ENCODE results near the gene A3GALT2.
"Not testable (repeated sequence)": the region's sequence is repeated elsewhere in the genome, so short reads cannot be mapped to it uniquely, and the experiment has no call there.

The A3GALT2 gene

GRCh38 chr1:33314416-33314815, 6.5 kb downstream of the A3GALT2 start:
- no peak for DNase-seq (ENCODE audit: low read depth)

GRCh38 chr1:33312413-33312749, 8.5 kb downstream of the A3GALT2 start:
- no peak for DNase-seq (ENCODE audit: low read depth)

DNA sequence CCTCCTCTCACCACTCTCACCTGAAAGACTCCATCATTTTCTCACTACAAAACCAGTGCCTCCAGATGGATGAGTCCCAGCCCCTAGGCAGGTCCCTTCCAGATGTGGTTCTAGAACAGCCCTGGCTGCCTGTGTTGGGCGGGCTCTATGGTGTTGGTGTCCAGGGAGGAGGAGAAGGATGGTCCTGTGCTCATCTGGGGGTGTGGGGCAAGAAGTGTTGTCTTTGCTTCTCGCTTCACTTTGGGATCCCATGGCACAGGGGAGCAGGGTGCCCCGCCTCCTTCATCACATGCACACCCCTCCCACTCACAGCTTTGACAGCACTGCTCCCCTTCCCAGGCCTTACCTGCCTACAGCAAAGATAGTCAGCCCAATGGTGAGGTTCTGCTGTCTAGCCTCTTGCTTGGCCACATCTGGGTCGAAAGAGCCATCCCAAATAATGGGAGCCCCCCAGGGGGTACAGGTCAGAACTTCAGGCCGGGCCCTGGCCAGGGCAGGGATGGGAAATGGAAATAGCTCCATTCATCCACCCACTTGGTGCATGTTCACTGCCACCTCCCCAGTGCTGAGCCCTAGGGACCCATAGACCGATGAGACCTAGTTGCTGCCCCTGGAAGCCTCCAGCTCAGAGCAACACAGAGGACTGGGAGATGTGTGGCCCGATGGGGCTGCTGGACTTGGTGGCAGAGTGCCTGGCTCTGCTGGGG, 9.0 kb downstream of the A3GALT2 start:
- no peak for DNase-seq (ENCODE audit: low read depth)

- DNase-seq (ENCODE audit: low read depth), result no peak
Observed at GRCh38 chr1:33310702-33311101, 10.2 kb downstream of the A3GALT2 start.

- DNase-seq (ENCODE audit: low read depth), result not testable (repeated sequence)
Observed at GRCh38 chr1:33309351-33309750, 11.5 kb downstream of the A3GALT2 start.

DNA sequence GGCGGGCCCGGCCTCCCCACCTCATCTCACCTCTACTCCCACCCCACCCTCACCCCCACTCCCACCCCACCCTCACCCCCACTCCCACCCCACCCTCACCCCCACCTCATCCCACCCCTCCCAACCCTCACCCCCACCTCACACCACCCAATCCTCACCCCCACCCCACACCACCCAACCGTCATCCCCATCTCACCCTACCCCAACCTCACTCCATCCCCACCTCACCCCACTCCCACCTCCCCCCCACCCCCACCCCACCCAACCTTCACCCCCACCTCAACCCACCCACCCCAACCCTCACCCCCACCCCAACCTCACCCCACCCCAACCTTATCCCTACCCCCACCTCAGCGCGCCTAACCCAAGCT, 13.4 kb downstream of the A3GALT2 start:
- no peak for DNase-seq (ENCODE audit: low read depth)

DNA sequence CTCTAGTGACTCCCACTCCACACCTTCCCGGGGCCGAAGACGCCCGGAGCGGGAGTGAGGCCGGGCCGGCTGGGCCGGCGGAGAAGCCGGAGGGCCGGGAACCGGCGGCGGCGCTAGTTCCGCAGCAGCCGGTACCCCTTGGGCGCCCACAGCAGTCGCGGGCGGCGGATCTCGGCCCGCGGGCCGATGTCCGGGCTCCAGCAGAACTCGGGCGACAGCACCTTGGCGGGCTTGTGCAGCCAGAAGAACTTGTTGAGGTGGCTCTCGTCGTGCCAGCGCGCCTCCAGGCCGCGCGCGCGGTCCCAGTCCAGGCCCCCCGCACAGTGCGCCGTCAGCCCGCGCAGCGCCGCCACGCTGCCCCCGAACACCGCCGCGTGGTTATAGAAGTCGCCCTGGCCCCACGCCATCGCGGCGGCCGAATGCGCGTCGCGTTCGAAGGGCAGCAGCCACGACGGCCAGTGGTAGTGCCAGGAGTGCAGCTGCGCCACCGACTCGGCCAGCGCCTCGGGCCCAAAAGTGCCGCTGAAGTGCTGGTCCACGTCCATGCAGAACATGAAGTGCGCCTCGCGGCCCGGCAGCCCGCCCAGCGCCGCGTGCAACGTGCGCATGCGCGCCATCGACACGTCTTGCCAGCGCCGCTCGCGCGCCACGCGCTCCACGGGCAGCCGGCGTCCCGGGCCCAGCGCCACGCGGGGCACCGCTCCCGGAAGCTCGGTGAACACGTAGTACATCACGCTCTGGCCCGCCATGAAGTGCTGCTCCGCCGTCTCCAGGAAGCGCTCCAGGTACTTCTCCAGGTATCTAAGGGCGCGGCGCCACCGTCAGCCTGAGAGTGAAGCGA, 14.0 kb downstream of the A3GALT2 start:
- DNase-seq (ENCODE audit: low read depth), result no peak

- DNase-seq (ENCODE audit: low read depth), result no peak
Observed at GRCh38 chr1:33305816-33306652, 14.9 kb downstream of the A3GALT2 start.

- DNase-seq (ENCODE audit: low read depth), result no peak
Observed at GRCh38 chr1:33305016-33305415, 15.9 kb downstream of the A3GALT2 start.

DNA sequence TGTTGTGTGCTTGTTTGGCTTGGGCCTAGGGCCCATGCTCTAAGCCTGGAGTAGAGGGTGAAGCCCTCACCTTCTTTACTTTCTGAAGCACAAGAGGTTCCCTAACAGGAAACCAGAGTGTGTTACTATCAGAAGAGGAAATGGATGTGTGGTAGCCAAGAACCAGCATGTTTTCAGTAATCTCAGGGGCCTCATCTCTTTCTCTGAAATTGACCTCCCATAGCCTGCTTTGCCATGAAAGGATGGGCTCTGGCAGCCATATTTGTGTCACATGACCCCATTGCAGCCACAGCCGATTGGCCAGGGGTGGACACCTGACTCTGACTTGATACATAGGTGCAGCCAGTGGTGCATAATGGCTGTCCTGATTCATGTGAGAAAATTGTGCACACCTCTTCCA, 18.6 kb downstream of the A3GALT2 start:
- no peak for DNase-seq (ENCODE audit: low read depth)

GRCh38 chr1:33301273-33301984, 19.5 kb downstream of the A3GALT2 start:
- DNase-seq (ENCODE audit: low read depth), result no peak

DNA sequence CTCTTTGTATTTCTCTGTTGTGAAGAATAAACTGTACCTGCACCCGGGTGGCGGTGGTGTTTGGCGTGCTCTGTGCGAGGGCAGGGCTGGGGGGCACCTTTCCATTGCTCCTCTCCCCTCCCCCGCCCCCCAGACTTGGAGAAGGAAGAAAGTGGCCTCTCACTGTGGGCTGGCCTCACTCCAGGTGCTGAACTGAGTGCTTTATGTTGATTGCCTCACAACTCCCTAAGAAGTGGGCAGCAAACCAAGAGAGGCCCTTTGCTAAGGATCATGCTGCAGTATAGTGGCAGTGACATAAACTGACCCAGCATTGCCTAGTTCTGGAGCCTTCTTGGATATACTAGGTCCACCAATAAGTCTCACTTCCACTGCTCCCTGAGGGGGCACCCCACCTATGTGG, 20.2 kb downstream of the A3GALT2 start:
- no peak for DNase-seq (ENCODE audit: low read depth)

DNA sequence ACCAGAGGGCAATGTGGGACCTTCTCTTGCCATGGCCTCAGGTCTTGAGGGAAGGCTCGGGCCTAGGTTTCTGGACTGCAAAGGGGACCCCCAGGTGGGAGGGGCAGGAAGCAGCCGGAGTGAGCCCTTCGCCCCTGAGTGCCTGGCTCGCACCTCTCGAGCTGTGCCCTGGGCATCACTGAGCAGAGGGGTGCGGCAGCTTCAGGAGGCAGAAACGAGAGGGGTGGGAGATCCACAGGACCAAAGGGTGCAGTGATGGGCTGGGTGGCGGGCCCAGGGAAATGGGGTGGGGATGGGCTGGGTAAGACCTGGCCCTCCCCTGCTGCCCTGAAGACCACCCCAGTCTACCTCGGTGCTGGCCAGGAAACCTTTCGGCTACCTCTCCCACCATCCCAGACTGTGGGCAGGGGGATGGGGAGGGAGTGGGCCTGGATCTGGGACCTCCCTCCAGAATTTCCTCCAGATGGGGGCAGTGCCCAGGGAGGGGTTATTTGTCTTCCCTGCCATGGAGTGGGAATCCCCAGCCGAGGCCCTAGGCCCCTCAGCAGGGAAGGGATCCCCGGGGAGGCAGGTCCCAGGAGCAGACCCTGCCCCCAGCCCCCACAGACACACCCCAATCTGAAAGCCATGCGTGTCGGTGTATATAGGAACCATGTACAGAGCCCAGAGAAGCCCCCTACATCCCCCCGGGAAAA, 21.3 kb downstream of the A3GALT2 start:
- DNase-seq (ENCODE audit: low read depth), result no peak

- peak; percentile 58 for DNase-seq (ENCODE audit: low read depth)
Observed at GRCh38 chr1:33298623-33299277, 22.1 kb downstream of the A3GALT2 start.

GRCh38 chr1:33297911-33298622, 22.8 kb downstream of the A3GALT2 start:
- no peak for DNase-seq (ENCODE audit: low read depth)

- no peak for DNase-seq (ENCODE audit: low read depth)
Observed at GRCh38 chr1:33296824-33297223, 24.1 kb downstream of the A3GALT2 start.

GRCh38 chr1:33296082-33296458, 24.8 kb downstream of the A3GALT2 start:
- no peak for DNase-seq (ENCODE audit: low read depth)

GRCh38 chr1:33295450-33296081, 25.3 kb downstream of the A3GALT2 start:
- DNase-seq (ENCODE audit: low read depth), result peak; percentile 76

DNA sequence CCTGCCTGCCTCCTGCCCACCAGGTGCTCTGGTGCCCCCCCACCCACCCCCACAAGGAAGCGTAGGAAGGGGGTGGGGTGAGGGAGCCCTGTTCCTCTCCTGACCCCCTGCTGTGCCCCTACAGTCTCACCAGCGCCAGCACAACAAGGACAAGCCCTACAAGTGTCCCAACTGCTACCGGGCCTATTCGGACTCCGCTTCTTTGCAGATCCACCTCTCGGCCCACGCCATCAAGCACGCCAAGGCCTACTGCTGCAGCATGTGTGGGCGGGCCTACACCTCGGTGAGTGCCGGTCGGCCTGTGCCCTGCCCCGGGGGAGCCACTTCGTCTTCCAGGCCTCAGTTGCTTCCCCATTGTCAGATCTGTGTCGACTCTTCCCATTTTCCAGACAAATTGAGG, 25.9 kb downstream of the A3GALT2 start:
- DNase-seq (ENCODE audit: low read depth), result no peak

Data from activated T-cell treated with anti-CD3 and anti-CD28 coated beads for 48 hours (primary cell).